Uterus (tissue), 4 donors: ENCODE results near the gene CLTB. TPM values are rescaled to one million over a fixed set of nuclear protein-coding genes. Genes with fewer than 3 reads are reported as not detected.

Experiments used
- DNase-seq, 2 donors: peaks; one replicate each; pipeline ENCODE4 v3.0.0-alpha.2; 2019 to 2020
- H3K27ac ChIP-seq, 2 donors: fragments of 200-600 bp; sonication (generic); 1 replicate in 1 of 2; 2 replicates in 1 of 2; pipeline ENCODE4 v1.5.1; 2016 to 2018
- H3K27me3 ChIP-seq, 2 donors: fragments of 200-600 bp; sonication (generic); one replicate each; pipeline ENCODE4 v1.5.1; 2018 to 2019; ENCODE audit warnings: control low read depth in 1 of 2
- H3K36me3 ChIP-seq, 2 donors: fragments of 200-600 bp; sonication (generic); one replicate each; pipeline ENCODE4 v1.5.1; 2019; ENCODE audit warnings: control low read depth in 1 of 2
- H3K4me1 ChIP-seq, 2 donors: fragments of 200-600 bp; sonication (generic); one replicate each; pipeline ENCODE4 v1.5.1; 2018 to 2019; ENCODE audit warnings: control low read depth in 1 of 2
- H3K4me3 ChIP-seq, 2 donors: fragments of 200-600 bp; sonication (generic); 1 replicate in 1 of 2; 2 replicates in 1 of 2; pipeline ENCODE4 v1.5.1; 2018 to 2019; ENCODE audit warnings: mild to moderate bottlenecking in 1 of 2
- H3K9me3 ChIP-seq, 2 donors: fragments of 200-600 bp; sonication (generic); one replicate each; pipeline ENCODE4 v1.5.1; 2019; ENCODE audit warnings: control low read depth in 1 of 2
- CTCF ChIP-seq, 4 experiments: fragments of 200-600 bp in 2 of 4; fragments of 450-650 bp in 2 of 4; sonication (generic) in 2 of 4; IDR thresholded peaks; one replicate each; pipeline ENCODE4 v1.5.1; 2016 to 2019; ENCODE audit warnings: antibody characterized with exemption in 4 of 4, mild to moderate bottlenecking in 2 of 4, moderate library complexity in 1 of 4
- POLR2A ChIP-seq, 2 donors: fragments of 450-650 bp; IDR thresholded peaks; one replicate each; pipeline ENCODE4 v1.6.1; 2016; ENCODE audit warnings: antibody characterized with exemption in 2 of 2, mild to moderate bottlenecking in 1 of 2, moderate library complexity in 1 of 2
- intact Hi-C: fragments of 100-400 bp; cut with DNase I; formaldehyde crosslinking; loops from one replicate; pipeline ENCODE4 v1.15.1; 2023; ENCODE audit warnings: low total_unique reads
- total RNA-seq, 4 donors: library from RNA; depleted of rRNA in 3 of 4; stranded (reverse); fragments of >200 nt in 3 of 4; gene quantifications; one replicate each; pipeline versions ENCODE4 v1.1.0 to v1.2.4, GENCODE V29; 2014 to 2023
- donor health status: DM: yes; HTN: yes; CAD: no.

CLTB gene
- total RNA-seq: 100 to 1,000 TPM in 1 of 4 donors, 10 to 100 TPM in 3; 34.7 to 162 (median 63.4) TPM

- Histone ChIP-seq H3K4me3 (peak within 1 kb of the TSS; percentile 53 to 78), H3K9me3 (no peaks in the 10 kb centered on the region), H3K27me3 (no peaks in the 10 kb centered on the region), H3K36me3 (no peaks in the 10 kb centered on the region), H3K27ac (peak within 1 kb of the TSS; percentile 80 to 94), H3K4me1 (peaks cover 3 to 10% of the 10 kb centered on the region in 2 donors)
- DNase-seq: peak; percentile 85 to 93
- TF ChIP-seq POLR2A (IDR thresholded peaks at IDR 0.05) (peak; percentile 86 to 97), CTCF (IDR thresholded peaks at IDR 0.05) (peak; percentile 53 to 97 (median 92))
- intact Hi-C loops: no loop called here
These were observed at the start of gene CLTB for GRCh38 chr5:176415952-176416924. TSS of gene CLTB (minus strand) at chr5:176416539. CDS start at chr5:176416363, 176 bp downstream.

GRCh38 chr5:176463113-176463764 lies 46.9 kb upstream of the CLTB start:
- no peaks in the 10 kb centered on the region for H3K4me1 ChIP-seq
- no peaks in the 10 kb centered on the region for H3K36me3 ChIP-seq
- H3K9me3 ChIP-seq: no peaks in the 10 kb centered on the region
- no peak for DNase-seq
- no peaks in the 10 kb centered on the region for H3K27me3 ChIP-seq
- intact Hi-C loops: no loop called here
- no peak overlapping the region for H3K4me3 ChIP-seq
- no peak for TF ChIP-seq CTCF (IDR thresholded peaks at IDR 0.05)
- no peak overlapping the region for H3K27ac ChIP-seq

GRCh38 chr5:176461349-176461748 lies 45.0 kb upstream of the CLTB start:
- intact Hi-C loops: no loop called here
- no peak for TF ChIP-seq POLR2A (IDR thresholded peaks at IDR 0.05)
- TF ChIP-seq CTCF (IDR thresholded peaks at IDR 0.05): no peak
- Histone ChIP-seq H3K9me3 (no peaks in the 10 kb centered on the region), H3K27ac (no peak overlapping the region), H3K4me3 (no peak overlapping the region), H3K4me1 (peaks cover 0 to 3% of the 10 kb centered on the region in 2 donors), H3K36me3 (no peaks in the 10 kb centered on the region), H3K27me3 (no peaks in the 10 kb centered on the region)
- no peak for DNase-seq

GRCh38 chr5:176458904-176459561 lies 42.7 kb upstream of the CLTB start:
- no peaks in the 10 kb centered on the region for H3K36me3 ChIP-seq
- DNase-seq: no peak
- H3K4me1 ChIP-seq: peaks cover 0 to 3% of the 10 kb centered on the region in 2 donors
- H3K27ac ChIP-seq: no peak overlapping the region
- no peak for TF ChIP-seq POLR2A (IDR thresholded peaks at IDR 0.05)
- no peak for TF ChIP-seq CTCF (IDR thresholded peaks at IDR 0.05)
- H3K9me3 ChIP-seq: no peaks in the 10 kb centered on the region
- no peaks in the 10 kb centered on the region for H3K27me3 ChIP-seq
- intact Hi-C loops: no loop called here
- H3K4me3 ChIP-seq: no peak overlapping the region
